Measurements from ENCODE around the gene CKAP2L.
"Not testable (repeated sequence)": the region's sequence is repeated elsewhere in the genome, so short reads cannot be mapped to it uniquely, and the experiment has no call there.

Gene CKAP2L

GRCh38 chr2:112710956-112711750, 53.3 kb downstream of the CKAP2L start:
- no peak overlapping the region for H3K4me3 ChIP-seq (ENCODE audit: low read depth, low read length)
- TF ChIP-seq CTCF (IDR thresholded peaks at IDR 0.05; ENCODE audit: low read depth, low read length) (no peak), MAX (IDR thresholded peaks at IDR 0.05; ENCODE audit: low read depth, low read length) (no peak), MYC (IDR thresholded peaks at IDR 0.05; ENCODE audit: low read depth, low read length) (no peak)
- DNase-seq (ENCODE audit: low read depth), result no peak

GRCh38 chr2:112709703-112710102, 54.7 kb downstream of the CKAP2L start:
- H3K4me3 ChIP-seq (ENCODE audit: low read depth, low read length), result no peak overlapping the region
- no peak for DNase-seq (ENCODE audit: low read depth)
- TF ChIP-seq MAX (IDR thresholded peaks at IDR 0.05; ENCODE audit: low read depth, low read length), result no peak
- TF ChIP-seq CTCF (IDR thresholded peaks at IDR 0.05; ENCODE audit: low read depth, low read length), result no peak
- TF ChIP-seq POLR2A (IDR thresholded peaks at IDR 0.05; ENCODE audit: extremely low read depth, insufficient read length), result no peak
- no peak for TF ChIP-seq MYC (IDR thresholded peaks at IDR 0.05; ENCODE audit: low read depth, low read length)

- H3K4me3 ChIP-seq (ENCODE audit: low read depth, low read length), result no peak overlapping the region
- TF ChIP-seq CTCF (IDR thresholded peaks at IDR 0.05; ENCODE audit: low read depth, low read length), result no peak
- no peak for TF ChIP-seq MYC (IDR thresholded peaks at IDR 0.05; ENCODE audit: low read depth, low read length)
- no peak for TF ChIP-seq MAX (IDR thresholded peaks at IDR 0.05; ENCODE audit: low read depth, low read length)
- TF ChIP-seq POLR2A (IDR thresholded peaks at IDR 0.05; ENCODE audit: extremely low read depth, insufficient read length), result no peak
- no peak for DNase-seq (ENCODE audit: low read depth)
These were observed 55.4 kb downstream of the CKAP2L start for GRCh38 chr2:112708968-112709367.

GRCh38 chr2:112706947-112707346, 57.5 kb downstream of the CKAP2L start:
- not testable (repeated sequence) for DNase-seq (ENCODE audit: low read depth); H3K4me3 ChIP-seq (ENCODE audit: low read depth, low read length)

GRCh38 chr2:112706170-112706664, 58.2 kb downstream of the CKAP2L start:
- TF ChIP-seq CTCF (IDR thresholded peaks at IDR 0.05; ENCODE audit: low read depth, low read length) (no peak), MYC (IDR thresholded peaks at IDR 0.05; ENCODE audit: low read depth, low read length) (peak; percentile 97), POLR2A (IDR thresholded peaks at IDR 0.05; ENCODE audit: extremely low read depth, insufficient read length) (no peak), MAX (IDR thresholded peaks at IDR 0.05; ENCODE audit: low read depth, low read length) (peak; percentile 96)
- no peak overlapping the region for H3K4me3 ChIP-seq (ENCODE audit: low read depth, low read length)
- peak; percentile 99 for DNase-seq (ENCODE audit: low read depth)

GRCh38 chr2:112705575-112705974, 58.8 kb downstream of the CKAP2L start:
- peak; percentile 62 for DNase-seq (ENCODE audit: low read depth)
- H3K4me3 ChIP-seq (ENCODE audit: low read depth, low read length), result no peak overlapping the region
- TF ChIP-seq CTCF (IDR thresholded peaks at IDR 0.05; ENCODE audit: low read depth, low read length) (no peak), MYC (IDR thresholded peaks at IDR 0.05; ENCODE audit: low read depth, low read length) (no peak), POLR2A (IDR thresholded peaks at IDR 0.05; ENCODE audit: extremely low read depth, insufficient read length) (no peak), MAX (IDR thresholded peaks at IDR 0.05; ENCODE audit: low read depth, low read length) (no peak)

Measured in NB4 (cell line).